Esophagus mucosa (tissue), 1 donor: ENCODE results near the gene KANK2. TPM values are rescaled to one million over a fixed set of nuclear protein-coding genes. Genes with fewer than 3 reads are reported as not detected.

Source experiments
- ATAC-seq: fragments of 200-7000 bp; cut with Tn5 transposase; one replicate; pipeline ENCODE4 v1.9.1; 2020
- total RNA-seq: library from RNA; stranded (reverse); gene quantifications from one replicate; pipeline ENCODE4 v1.2.4, GENCODE V29; 2023
- donor health status: DM: yes; HTN: yes; CAD: no.

KANK2 gene
- 8.9 TPM for total RNA-seq

GRCh38 chr19:11197291-11198174 lies at the start of gene KANK2:
Gene KANK2, minus strand, starts transcription at chr19:11197545. Its CDS starts 3,034 bp downstream, at chr19:11194511.
- peak; percentile 89 for ATAC-seq

- ATAC-seq = no peak
Measured at GRCh38 chr19:11246941-11247340, 49.6 kb upstream of the KANK2 start.

- no peak for ATAC-seq
Measured at GRCh38 chr19:11244846-11245589, 47.7 kb upstream of the KANK2 start.

- ATAC-seq = no peak
Measured at GRCh38 chr19:11243798-11244169, 46.4 kb upstream of the KANK2 start.

GRCh38 chr19:11242864-11243797 lies 45.8 kb upstream of the KANK2 start:
- ATAC-seq = peak; percentile 81

GRCh38 chr19:11242025-11242424 lies 44.7 kb upstream of the KANK2 start:
- ATAC-seq = no peak

GRCh38 chr19:11240008-11240444 lies 42.7 kb upstream of the KANK2 start:
- ATAC-seq = no peak

- ATAC-seq = no peak
Measured at GRCh38 chr19:11239377-11240000, 42.1 kb upstream of the KANK2 start, which contains the start of gene ANGPTL8. Gene ANGPTL8, plus strand, starts transcription at chr19:11239619. Its CDS starts 19 bp downstream, at chr19:11239638.

GRCh38 chr19:11238781-11239376 lies 41.5 kb upstream of the KANK2 start:
- ATAC-seq = no peak

- ATAC-seq = no peak
Measured at GRCh38 chr19:11238041-11238440, 40.7 kb upstream of the KANK2 start.

GRCh38 chr19:11237321-11237720 lies 40.0 kb upstream of the KANK2 start:
- ATAC-seq = no peak

- ATAC-seq = no peak
Measured at GRCh38 chr19:11236324-11237301, 39.3 kb upstream of the KANK2 start.

- ATAC-seq = no peak
Measured at GRCh38 chr19:11234486-11235075, 37.2 kb upstream of the KANK2 start.

GRCh38 chr19:11233073-11233472 lies 35.7 kb upstream of the KANK2 start:
- no peak for ATAC-seq

- ATAC-seq = no peak
Measured at GRCh38 chr19:11232555-11232954, 35.2 kb upstream of the KANK2 start.

- ATAC-seq = no peak
Measured at GRCh38 chr19:11230621-11231386, 33.5 kb upstream of the KANK2 start.

- no peak for ATAC-seq
Measured at GRCh38 chr19:11227195-11227886, 30.0 kb upstream of the KANK2 start.

- no peak for ATAC-seq
Measured at GRCh38 chr19:11226716-11227166, 29.4 kb upstream of the KANK2 start.
